HL-60 (cell line): ENCODE data around the gene SMO.

Experiments
- DNase-seq, 2 experiments: peaks; one replicate each; pipeline ENCODE4 v3.0.0-alpha.2; 2010 to 2020; ENCODE audit warnings: low read depth in 1 of 2, low spot score in 1 of 2
- H3K27ac ChIP-seq: fragments of 250-450 bp; sonication (Bioruptor Pico); replicated peaks from 2 replicates; pipeline ENCODE4 v1.5.1; 2020; ENCODE audit warnings: mild to moderate bottlenecking, moderate library complexity
- H3K27me3 ChIP-seq: fragments of 250-450 bp; sonication (Bioruptor Pico); 2 replicates; pipeline ENCODE4 v1.5.1; 2021; ENCODE audit warnings: mild to moderate bottlenecking, moderate library complexity; ENCODE audit not compliant: insufficient read depth, poor library complexity, severe bottlenecking
- H3K4me3 ChIP-seq: replicated peaks from 2 replicates; pipeline ENCODE4 v1.5.1; 2011; ENCODE audit warnings: mild to moderate bottlenecking, control low read depth, low read length; ENCODE audit not compliant: insufficient read depth
- GABPA ChIP-seq: IDR thresholded peaks from 2 replicates; pipeline ENCODE4 v1.6.1; 2012; ENCODE audit warnings: low read depth
- POLR2AphosphoS5 ChIP-seq: IDR thresholded peaks from 2 replicates; pipeline ENCODE4 v1.6.1; 2012; ENCODE audit warnings: low read depth
- SPI1 ChIP-seq: IDR thresholded peaks from 2 replicates; pipeline ENCODE4 v1.6.1; 2012; ENCODE audit warnings: low read depth, mild to moderate bottlenecking, borderline replicate concordance
- TF ChIP-seq, protein P1 (sequence below): IDR thresholded peaks from 2 replicates; pipeline ENCODE4 v1.6.1; 2012; ENCODE audit warnings: low read depth; ENCODE audit not compliant: insufficient replicate concordance
- TF ChIP-seq, protein P2 (sequence below): IDR thresholded peaks from one replicate; pipeline ENCODE4 v1.5.1; 2011; ENCODE audit warnings: low read length, control low read depth, inconsistent platforms; ENCODE audit not compliant: insufficient read depth

SMO gene

DNA sequence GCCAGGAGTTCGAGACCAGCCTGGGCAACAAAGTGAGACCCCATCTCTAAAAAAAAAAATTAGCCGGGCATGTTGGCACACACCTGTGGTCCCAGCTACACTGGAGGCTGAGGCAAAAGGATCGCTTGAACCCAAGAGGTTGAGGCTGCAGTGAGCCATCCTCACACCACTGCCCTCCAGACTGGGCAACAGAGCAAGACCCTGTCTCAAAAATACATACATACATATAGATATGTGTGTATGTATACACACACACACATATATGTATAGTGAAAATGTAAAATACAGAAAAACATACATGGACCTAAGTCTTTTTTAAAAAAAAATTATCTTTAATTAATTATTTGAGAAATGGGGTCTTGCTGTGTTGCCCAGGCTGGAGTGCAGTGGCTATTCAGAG lies 5.5 kb downstream of the SMO start:
- H3K27me3 ChIP-seq, result peaks cover 24% of the 10 kb centered on the region
- H3K4me3 ChIP-seq, result no peak overlapping the region
- TF ChIP-seq POLR2AphosphoS5 (no peak), GABPA (no peak), SPI1 (no peak)
- TF ChIP-seq, protein P1, sequence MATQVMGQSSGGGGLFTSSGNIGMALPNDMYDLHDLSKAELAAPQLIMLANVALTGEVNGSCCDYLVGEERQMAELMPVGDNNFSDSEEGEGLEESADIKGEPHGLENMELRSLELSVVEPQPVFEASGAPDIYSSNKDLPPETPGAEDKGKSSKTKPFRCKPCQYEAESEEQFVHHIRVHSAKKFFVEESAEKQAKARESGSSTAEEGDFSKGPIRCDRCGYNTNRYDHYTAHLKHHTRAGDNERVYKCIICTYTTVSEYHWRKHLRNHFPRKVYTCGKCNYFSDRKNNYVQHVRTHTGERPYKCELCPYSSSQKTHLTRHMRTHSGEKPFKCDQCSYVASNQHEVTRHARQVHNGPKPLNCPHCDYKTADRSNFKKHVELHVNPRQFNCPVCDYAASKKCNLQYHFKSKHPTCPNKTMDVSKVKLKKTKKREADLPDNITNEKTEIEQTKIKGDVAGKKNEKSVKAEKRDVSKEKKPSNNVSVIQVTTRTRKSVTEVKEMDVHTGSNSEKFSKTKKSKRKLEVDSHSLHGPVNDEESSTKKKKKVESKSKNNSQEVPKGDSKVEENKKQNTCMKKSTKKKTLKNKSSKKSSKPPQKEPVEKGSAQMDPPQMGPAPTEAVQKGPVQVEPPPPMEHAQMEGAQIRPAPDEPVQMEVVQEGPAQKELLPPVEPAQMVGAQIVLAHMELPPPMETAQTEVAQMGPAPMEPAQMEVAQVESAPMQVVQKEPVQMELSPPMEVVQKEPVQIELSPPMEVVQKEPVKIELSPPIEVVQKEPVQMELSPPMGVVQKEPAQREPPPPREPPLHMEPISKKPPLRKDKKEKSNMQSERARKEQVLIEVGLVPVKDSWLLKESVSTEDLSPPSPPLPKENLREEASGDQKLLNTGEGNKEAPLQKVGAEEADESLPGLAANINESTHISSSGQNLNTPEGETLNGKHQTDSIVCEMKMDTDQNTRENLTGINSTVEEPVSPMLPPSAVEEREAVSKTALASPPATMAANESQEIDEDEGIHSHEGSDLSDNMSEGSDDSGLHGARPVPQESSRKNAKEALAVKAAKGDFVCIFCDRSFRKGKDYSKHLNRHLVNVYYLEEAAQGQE, result no peak
- TF ChIP-seq, protein P2, sequence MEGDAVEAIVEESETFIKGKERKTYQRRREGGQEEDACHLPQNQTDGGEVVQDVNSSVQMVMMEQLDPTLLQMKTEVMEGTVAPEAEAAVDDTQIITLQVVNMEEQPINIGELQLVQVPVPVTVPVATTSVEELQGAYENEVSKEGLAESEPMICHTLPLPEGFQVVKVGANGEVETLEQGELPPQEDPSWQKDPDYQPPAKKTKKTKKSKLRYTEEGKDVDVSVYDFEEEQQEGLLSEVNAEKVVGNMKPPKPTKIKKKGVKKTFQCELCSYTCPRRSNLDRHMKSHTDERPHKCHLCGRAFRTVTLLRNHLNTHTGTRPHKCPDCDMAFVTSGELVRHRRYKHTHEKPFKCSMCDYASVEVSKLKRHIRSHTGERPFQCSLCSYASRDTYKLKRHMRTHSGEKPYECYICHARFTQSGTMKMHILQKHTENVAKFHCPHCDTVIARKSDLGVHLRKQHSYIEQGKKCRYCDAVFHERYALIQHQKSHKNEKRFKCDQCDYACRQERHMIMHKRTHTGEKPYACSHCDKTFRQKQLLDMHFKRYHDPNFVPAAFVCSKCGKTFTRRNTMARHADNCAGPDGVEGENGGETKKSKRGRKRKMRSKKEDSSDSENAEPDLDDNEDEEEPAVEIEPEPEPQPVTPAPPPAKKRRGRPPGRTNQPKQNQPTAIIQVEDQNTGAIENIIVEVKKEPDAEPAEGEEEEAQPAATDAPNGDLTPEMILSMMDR, result no peak
- H3K27ac ChIP-seq, result no peak overlapping the region
- no peak for DNase-seq

DNA sequence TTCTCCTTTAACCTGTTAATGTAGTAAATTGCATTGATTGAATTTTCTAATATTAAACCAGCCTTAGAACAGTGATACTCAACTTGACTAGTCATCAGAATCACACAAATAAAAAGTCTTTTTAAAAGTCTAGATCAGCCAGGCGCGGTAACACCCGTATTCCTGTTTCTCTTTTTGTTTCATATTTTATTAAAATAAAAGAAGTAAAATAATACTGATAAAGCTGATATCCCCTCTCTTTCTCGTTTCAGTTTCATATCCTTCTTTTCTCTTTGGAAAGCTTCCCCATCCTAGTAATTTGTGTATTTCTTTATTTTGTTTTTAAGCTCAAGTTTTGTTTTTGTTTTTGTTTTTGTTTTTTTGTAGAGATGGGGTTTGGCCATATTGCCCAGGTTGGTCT lies 9.3 kb downstream of the SMO start:
- no peak for DNase-seq
- Histone ChIP-seq H3K27ac (no peak overlapping the region), H3K4me3 (no peak overlapping the region), H3K27me3 (no peaks in the 10 kb centered on the region)
- TF ChIP-seq GABPA (no peak), POLR2AphosphoS5 (no peak), SPI1 (no peak)
- TF ChIP-seq, protein P2, result no peak
- TF ChIP-seq, protein P1, result no peak

DNA sequence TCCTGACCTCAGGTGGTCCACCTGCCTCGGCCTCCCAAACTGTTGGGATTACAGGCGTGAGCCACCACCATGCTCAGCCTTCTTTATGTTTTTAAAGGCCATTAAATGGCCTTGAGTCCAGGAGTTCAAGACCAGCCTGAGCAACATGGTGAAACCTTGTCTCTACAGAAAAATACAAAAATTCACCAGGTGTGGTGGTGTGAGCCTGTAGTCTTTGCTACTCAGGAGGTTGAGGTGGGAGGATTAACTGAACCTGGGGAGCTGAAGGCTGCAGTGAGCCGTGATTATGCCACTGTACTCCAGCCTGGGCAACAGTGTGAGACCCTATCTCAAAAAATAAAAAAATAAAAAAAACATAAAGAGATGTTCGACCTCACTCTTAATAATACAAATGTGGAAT lies 11.0 kb downstream of the SMO start:
- H3K27ac ChIP-seq, result no peak overlapping the region
- no peaks in the 10 kb centered on the region for H3K27me3 ChIP-seq
- H3K4me3 ChIP-seq, result no peak overlapping the region
- DNase-seq, result no peak
- TF ChIP-seq GABPA (no peak), SPI1 (no peak), POLR2AphosphoS5 (no peak)
- TF ChIP-seq, protein P1, result no peak
- TF ChIP-seq, protein P2, result no peak
